Measurements from ENCODE around the gene FOS.
"Not testable (repeated sequence)": the region's sequence is repeated elsewhere in the genome, so short reads cannot be mapped to it uniquely, and the experiment has no call there.

The FOS gene

GRCh38 chr14:75278422-75279152 is at the start of gene FOS:
Gene FOS, plus strand, starts transcription at chr14:75278828. Its CDS starts 155 bp downstream, at chr14:75278983.
- DNase-seq = peak; percentile 93

GRCh38 chr14:75229661-75230139 is 48.9 kb upstream of the FOS start:
- DNase-seq = no peak

GRCh38 chr14:75230140-75230792 is 48.4 kb upstream of the FOS start:
- peak; percentile 41 for DNase-seq

- DNase-seq = no peak
Measured at GRCh38 chr14:75231320-75231719, 47.3 kb upstream of the FOS start.

- no peak for DNase-seq
Measured at GRCh38 chr14:75232191-75232590, 46.4 kb upstream of the FOS start.

- no peak for DNase-seq
Measured at GRCh38 chr14:75232597-75232996, 46.0 kb upstream of the FOS start.

GRCh38 chr14:75234173-75235115 is 44.2 kb upstream of the FOS start:
- DNase-seq = peak; percentile 93

- not testable (repeated sequence) for DNase-seq
Measured at GRCh38 chr14:75235198-75235597, 43.4 kb upstream of the FOS start.

GRCh38 chr14:75236467-75236866 is 42.2 kb upstream of the FOS start:
- no peak for DNase-seq

GRCh38 chr14:75236901-75237419 is 41.7 kb upstream of the FOS start:
- DNase-seq = no peak

GRCh38 chr14:75238756-75239455 is 39.7 kb upstream of the FOS start:
- no peak for DNase-seq

GRCh38 chr14:75240781-75241180 is 37.8 kb upstream of the FOS start:
- no peak for DNase-seq

GRCh38 chr14:75242546-75243273 is 35.9 kb upstream of the FOS start:
- peak; percentile 94 for DNase-seq

- DNase-seq = no peak
Measured at GRCh38 chr14:75244121-75244520, 34.5 kb upstream of the FOS start.

GRCh38 chr14:75246546-75247285 is 31.9 kb upstream of the FOS start:
- no peak for DNase-seq

GRCh38 chr14:75247286-75247922 is 31.2 kb upstream of the FOS start:
- no peak for DNase-seq

- no peak for DNase-seq
Measured at GRCh38 chr14:75247939-75248338, 30.7 kb upstream of the FOS start.

- no peak for DNase-seq
Measured at GRCh38 chr14:75249251-75249957, 29.2 kb upstream of the FOS start.

GRCh38 chr14:75249958-75250336 is 28.7 kb upstream of the FOS start:
- DNase-seq = no peak

GRCh38 chr14:75250800-75251199 is 27.8 kb upstream of the FOS start:
- no peak for DNase-seq
